ENCODE data around the gene RSBN1L. TPM values are rescaled to one million over a fixed set of nuclear protein-coding genes. Genes with fewer than 3 reads are reported as not detected.

RSBN1L gene
- total RNA-seq, 2 experiments from 2014 or later = 24.5 to 27.4 TPM

GRCh38 chr7:77731716-77732115 is 35.5 kb downstream of the RSBN1L start:
- Mint-ChIP-seq H3K36me3 (ENCODE audit: low read depth) (peaks cover 12% of the 10 kb centered on the region), H3K27ac (no peak overlapping the region), H3K27me3 (ENCODE audit: low read depth) (no peaks in the 10 kb centered on the region), H3K4me3 (no peak overlapping the region), H3K4me1 (ENCODE audit: low read depth) (peaks cover 14% of the 10 kb centered on the region), H3K9me3 (ENCODE audit: insufficient read depth) (no peaks in the 10 kb centered on the region)
- POLR2A ChIA-PET = no interaction called here
- DNase-seq (no peak), ATAC-seq (no peak)
- CTCF ChIA-PET = interaction anchor here (1.7 kb wide), 1 partner anchor 34 kb away, joined by 4 read pairs; no protein-coding TSS in a partner anchor

GRCh38 chr7:77734659-77735421 is 38.6 kb downstream of the RSBN1L start:
- Mint-ChIP-seq H3K36me3 (ENCODE audit: low read depth) (peaks cover 25% of the 10 kb centered on the region), H3K27me3 (ENCODE audit: low read depth) (no peaks in the 10 kb centered on the region), H3K9me3 (ENCODE audit: insufficient read depth) (no peaks in the 10 kb centered on the region), H3K27ac (no peak overlapping the region), H3K4me3 (no peak overlapping the region), H3K4me1 (ENCODE audit: low read depth) (peaks cover 4% of the 10 kb centered on the region)
- ATAC-seq = no peak
- DNase-seq = no peak
- ChIA-PET POLR2A (no interaction called here), CTCF (interaction anchor here (0.5 to 2.2 kb wide), 2 partner anchors 77 to 83 kb away, joined by 3 to 7 read pairs; no protein-coding TSS in a partner anchor)

- H3K36me3 Mint-ChIP-seq (ENCODE audit: low read depth) = peaks cover 29% of the 10 kb centered on the region
- DNase-seq (no peak), ATAC-seq (no peak)
- no peak overlapping the region for H3K27ac Mint-ChIP-seq
- H3K27me3 Mint-ChIP-seq (ENCODE audit: low read depth) = no peaks in the 10 kb centered on the region
- H3K9me3 Mint-ChIP-seq (ENCODE audit: insufficient read depth) = no peaks in the 10 kb centered on the region
- ChIA-PET CTCF (interaction anchor here (2.2 kb wide), 1 partner anchor 84 kb away, joined by 7 read pairs; no protein-coding TSS in a partner anchor), POLR2A (no interaction called here)
- peaks cover 4% of the 10 kb centered on the region for H3K4me1 Mint-ChIP-seq (ENCODE audit: low read depth)
- H3K4me3 Mint-ChIP-seq = no peak overlapping the region
Measured at GRCh38 chr7:77735457-77735856, 39.2 kb downstream of the RSBN1L start.

- Mint-ChIP-seq H3K9me3 (ENCODE audit: insufficient read depth) (no peaks in the 10 kb centered on the region), H3K4me3 (no peak overlapping the region), H3K27me3 (ENCODE audit: low read depth) (no peaks in the 10 kb centered on the region), H3K4me1 (ENCODE audit: low read depth) (peaks cover 4% of the 10 kb centered on the region), H3K36me3 (ENCODE audit: low read depth) (peaks cover 28% of the 10 kb centered on the region), H3K27ac (no peak overlapping the region)
- CTCF ChIA-PET = interaction anchor here (1.7 kb wide), 1 partner anchor 85 kb away, joined by 7 read pairs; no protein-coding TSS in a partner anchor
- no peak for DNase-seq
- no peak for ATAC-seq
- POLR2A ChIA-PET = no interaction called here
Measured at GRCh38 chr7:77736991-77737390, 40.7 kb downstream of the RSBN1L start.

- no peak overlapping the region for H3K4me3 Mint-ChIP-seq
Measured at GRCh38 chr7:77738382-77738781, 42.1 kb downstream of the RSBN1L start.

GRCh38 chr7:77738871-77739270 is 42.6 kb downstream of the RSBN1L start:
- no peak overlapping the region for H3K27ac Mint-ChIP-seq

More at GRCh38 chr7:77738382-77738781, 42.1 kb downstream of the RSBN1L start:
- no peak for DNase-seq
- ATAC-seq = no peak
- ChIA-PET POLR2A (no interaction called here), CTCF (interaction anchor here (1.7 kb wide), 1 partner anchor 87 kb away, joined by 7 read pairs; no protein-coding TSS in a partner anchor)
- Mint-ChIP-seq H3K27me3 (ENCODE audit: low read depth) (no peaks in the 10 kb centered on the region), H3K4me1 (ENCODE audit: low read depth) (no peaks in the 10 kb centered on the region), H3K27ac (no peak overlapping the region), H3K9me3 (ENCODE audit: insufficient read depth) (no peaks in the 10 kb centered on the region), H3K36me3 (ENCODE audit: low read depth) (peaks cover 30% of the 10 kb centered on the region)

GRCh38 chr7:77740257-77740656 is 44.0 kb downstream of the RSBN1L start:
- CTCF ChIA-PET = interaction anchor here (0.9 to 1.0 kb wide), 2 partner anchors 19 to 85 kb away, joined by 3 read pairs; no protein-coding TSS in a partner anchor
- no peak for ATAC-seq
- no peak overlapping the region for H3K27ac Mint-ChIP-seq

More at GRCh38 chr7:77738871-77739270, 42.6 kb downstream of the RSBN1L start:
- ATAC-seq (no peak), DNase-seq (no peak)
- POLR2A ChIA-PET = no interaction called here
- Mint-ChIP-seq H3K9me3 (ENCODE audit: insufficient read depth) (no peaks in the 10 kb centered on the region), H3K4me3 (no peak overlapping the region), H3K36me3 (ENCODE audit: low read depth) (peaks cover 34% of the 10 kb centered on the region), H3K4me1 (ENCODE audit: low read depth) (no peaks in the 10 kb centered on the region), H3K27me3 (ENCODE audit: low read depth) (no peaks in the 10 kb centered on the region)
- CTCF ChIA-PET = no interaction called here

GRCh38 chr7:77743518-77743917 is 47.3 kb downstream of the RSBN1L start:
- no peak overlapping the region for H3K4me3 Mint-ChIP-seq
- peaks cover 6% of the 10 kb centered on the region for H3K4me1 Mint-ChIP-seq (ENCODE audit: low read depth)
- ATAC-seq = no peak
- ChIA-PET POLR2A (interaction anchor here (0.6 kb wide), 1 partner anchor 59 kb away, joined by 5 read pairs; no protein-coding TSS in a partner anchor), CTCF (no interaction called here)
- DNase-seq = no peak
- H3K27me3 Mint-ChIP-seq (ENCODE audit: low read depth) = no peaks in the 10 kb centered on the region
- H3K9me3 Mint-ChIP-seq (ENCODE audit: insufficient read depth) = no peaks in the 10 kb centered on the region
- H3K36me3 Mint-ChIP-seq (ENCODE audit: low read depth) = peaks cover 42% of the 10 kb centered on the region
- no peak overlapping the region for H3K27ac Mint-ChIP-seq

More at GRCh38 chr7:77740257-77740656, 44.0 kb downstream of the RSBN1L start:
- H3K27me3 Mint-ChIP-seq (ENCODE audit: low read depth) = no peaks in the 10 kb centered on the region
- no peak for DNase-seq
- H3K36me3 Mint-ChIP-seq (ENCODE audit: low read depth) = peaks cover 36% of the 10 kb centered on the region
- H3K4me1 Mint-ChIP-seq (ENCODE audit: low read depth) = no peaks in the 10 kb centered on the region
- POLR2A ChIA-PET = no interaction called here
- H3K4me3 Mint-ChIP-seq = no peak overlapping the region
- H3K9me3 Mint-ChIP-seq (ENCODE audit: insufficient read depth) = no peaks in the 10 kb centered on the region

GRCh38 chr7:77745746-77746145 is 49.5 kb downstream of the RSBN1L start:
- no peaks in the 10 kb centered on the region for H3K27me3 Mint-ChIP-seq (ENCODE audit: low read depth)
- no peaks in the 10 kb centered on the region for H3K9me3 Mint-ChIP-seq (ENCODE audit: insufficient read depth)

GRCh38 chr7:77746164-77746823 is 50.0 kb downstream of the RSBN1L start:
- no peak for DNase-seq
- no peak overlapping the region for H3K4me3 Mint-ChIP-seq
- CTCF ChIA-PET = interaction anchor here (2.1 kb wide), 1 partner anchor 13 kb away, joined by 8 read pairs; no protein-coding TSS in a partner anchor
- no peak for ATAC-seq
- POLR2A ChIA-PET = no interaction called here
- no peaks in the 10 kb centered on the region for H3K27me3 Mint-ChIP-seq (ENCODE audit: low read depth)
- no peaks in the 10 kb centered on the region for H3K9me3 Mint-ChIP-seq (ENCODE audit: insufficient read depth)
- peaks cover 9% of the 10 kb centered on the region for H3K4me1 Mint-ChIP-seq (ENCODE audit: low read depth)
- H3K27ac Mint-ChIP-seq = no peak overlapping the region
- peaks cover 48% of the 10 kb centered on the region for H3K36me3 Mint-ChIP-seq (ENCODE audit: low read depth)

More at GRCh38 chr7:77745746-77746145, 49.5 kb downstream of the RSBN1L start:
- ATAC-seq = no peak
- DNase-seq = no peak
- no peak overlapping the region for H3K27ac Mint-ChIP-seq
- peaks cover 6% of the 10 kb centered on the region for H3K4me1 Mint-ChIP-seq (ENCODE audit: low read depth)
- POLR2A ChIA-PET = no interaction called here
- peaks cover 45% of the 10 kb centered on the region for H3K36me3 Mint-ChIP-seq (ENCODE audit: low read depth)
- no peak overlapping the region for H3K4me3 Mint-ChIP-seq
- CTCF ChIA-PET = no interaction called here

GRCh38 chr7:77746824-77747165 is 50.5 kb downstream of the RSBN1L start:
- no peak for DNase-seq
- ChIA-PET CTCF (interaction anchor here (2.1 kb wide), 1 partner anchor 13 kb away, joined by 8 read pairs; no protein-coding TSS in a partner anchor), POLR2A (no interaction called here)
- H3K4me1 Mint-ChIP-seq (ENCODE audit: low read depth) = peaks cover 11% of the 10 kb centered on the region
- no peak for ATAC-seq
- peaks cover 46% of the 10 kb centered on the region for H3K36me3 Mint-ChIP-seq (ENCODE audit: low read depth)
- no peak overlapping the region for H3K27ac Mint-ChIP-seq
- H3K4me3 Mint-ChIP-seq = no peak overlapping the region
- no peaks in the 10 kb centered on the region for H3K9me3 Mint-ChIP-seq (ENCODE audit: insufficient read depth)
- no peaks in the 10 kb centered on the region for H3K27me3 Mint-ChIP-seq (ENCODE audit: low read depth)

GRCh38 chr7:77747178-77747577 is 50.9 kb downstream of the RSBN1L start:
- no peaks in the 10 kb centered on the region for H3K27me3 Mint-ChIP-seq (ENCODE audit: low read depth)
- DNase-seq = no peak
- ChIA-PET CTCF (interaction anchor here (1.8 to 2.1 kb wide), 2 partner anchors 13 to 96 kb away, joined by 6 to 8 read pairs; no protein-coding TSS in a partner anchor), POLR2A (no interaction called here)
- no peak overlapping the region for H3K4me3 Mint-ChIP-seq
- peaks cover 14% of the 10 kb centered on the region for H3K4me1 Mint-ChIP-seq (ENCODE audit: low read depth)
- no peaks in the 10 kb centered on the region for H3K9me3 Mint-ChIP-seq (ENCODE audit: insufficient read depth)
- ATAC-seq = no peak
- H3K27ac Mint-ChIP-seq = no peak overlapping the region
- H3K36me3 Mint-ChIP-seq (ENCODE audit: low read depth) = peaks cover 46% of the 10 kb centered on the region

Measured in activated CD8-positive, alpha-beta T cell treated with anti-CD3 and anti-CD28 coated beads, Interleukin-2, amount 10 ng/mL, durations not matched to agents 7 days and 5 days (primary cell).